ENCODE results near the gene SLC39A1. TPM values are rescaled to one million over a fixed set of nuclear protein-coding genes. Genes with fewer than 3 reads are reported as not detected.
"Not testable (repeated sequence)": the region's sequence is repeated elsewhere in the genome, so short reads cannot be mapped to it uniquely, and the experiment has no call there.

The SLC39A1 gene
- total and polyA plus RNA-seq, 2 donors (not counting 3 experiments of a cell fraction or from before 2014, with no cell fraction given): 75.8 to 98.0 TPM

- no peak for TF ChIP-seq MAX (IDR thresholded peaks at IDR 0.05; ENCODE audit: insufficient read depth, insufficient read length)
- no peak for TF ChIP-seq MYC (IDR thresholded peaks at IDR 0.05; ENCODE audit: low read depth, low read length)
- TF ChIP-seq JUN (IDR thresholded peaks at IDR 0.05; ENCODE audit: borderline replicate concordance, insufficient read depth, insufficient read length, low read depth): no peak
- TF ChIP-seq CTCF (IDR thresholded peaks at IDR 0.05; ENCODE audit: extremely low read depth in 1 of 2, insufficient read depth in 1 of 2, low read depth in 1 of 2, low read length in 2 of 2): no peak
- TF ChIP-seq GATA2 (IDR thresholded peaks at IDR 0.05; ENCODE audit: insufficient read depth, insufficient read length, low read depth, low read length): no peak
- TF ChIP-seq POLR2A (IDR thresholded peaks at IDR 0.05; ENCODE audit: low read depth, low read length): no peak
- TF ChIP-seq POLR2AphosphoS5 (IDR thresholded peaks at IDR 0.05; ENCODE audit: insufficient read depth, low read depth, low read length): no peak
- no peak for TF ChIP-seq EZH2 (IDR thresholded peaks at IDR 0.05; ENCODE audit: borderline replicate concordance, low read depth, low read length, severe bottlenecking)
- no peak for TF ChIP-seq FOS (IDR thresholded peaks at IDR 0.05; ENCODE audit: borderline replicate concordance, insufficient read depth, low read length)
- Histone ChIP-seq H3K36me3 (ENCODE audit: control insufficient read depth in 2 of 2, extremely low read depth in 1 of 2, insufficient read depth in 2 of 2, low read length in 2 of 2) (no peaks in the 10 kb centered on the region), H3K9ac (replicated peaks; ENCODE audit: extremely low read depth, insufficient read depth, low read length) (no peak overlapping the region), H3K9me3 (replicated peaks; ENCODE audit: control insufficient read depth, insufficient read depth, low read length) (no peaks in the 10 kb centered on the region), H3K4me3 (replicated peaks in 1 of 3; ENCODE audit: insufficient read depth in 1 of 3, low read depth in 1 of 3, low read length in 3 of 3) (no peak overlapping the region), H3K4me2 (ENCODE audit: insufficient read depth, low read length) (no peak overlapping the region), H3K27ac (ENCODE audit: insufficient read depth, low read depth, low read length) (no peak overlapping the region), H3K4me1 (ENCODE audit: control insufficient read depth, extremely low read depth, insufficient read depth, low read length) (no peaks in the 10 kb centered on the region), H2AFZ (ENCODE audit: low read depth, low read length) (no peak overlapping the region), H3K79me2 (ENCODE audit: control insufficient read depth, insufficient read depth, low read length) (no peaks in the 10 kb centered on the region), H3K27me3 (ENCODE audit: control insufficient read depth in 2 of 2, insufficient read depth in 2 of 2, low read length in 2 of 2) (no peaks in the 10 kb centered on the region), H4K20me1 (replicated peaks; ENCODE audit: control insufficient read depth, extremely low read depth, insufficient read depth, low read length) (no peaks in the 10 kb centered on the region), H3K9me1 (replicated peaks; ENCODE audit: control insufficient read depth, extremely low read depth, insufficient read depth, low read length) (no peaks in the 10 kb centered on the region)
- FAIRE-seq: no peak
- BruUV-seq (replicated peaks): no TSS peak
- ChIA-PET CTCF (no interaction called here), POLR2A (interaction anchor here (2.1 kb wide), 1 partner anchor 10 kb away, joined by 6 read pairs; the partner anchor contains the start of gene RPS27)
- dilution Hi-C loops (cut with MboI; ENCODE audit: extremely low pct_ligation_motif_present, low sequenced_read_pairs): no loop called here
- intact Hi-C loops (cut with micrococcal nuclease): no loop called here
- no peak for DNase-seq (ENCODE audit: low read depth, low spot score)
Measured at GRCh38 chr1:154000420-154000819, 37.1 kb upstream of the SLC39A1 start.

GRCh38 chr1:153996882-153997281 lies 33.5 kb upstream of the SLC39A1 start:
- H3K79me2 ChIP-seq (ENCODE audit: control insufficient read depth, insufficient read depth, low read length); H3K4me2 ChIP-seq (ENCODE audit: insufficient read depth, low read length); H3K9ac ChIP-seq (replicated peaks; ENCODE audit: extremely low read depth, insufficient read depth, low read length); POLR2A ChIA-PET; H3K9me3 ChIP-seq (replicated peaks; ENCODE audit: control insufficient read depth, insufficient read depth, low read length); H3K36me3 ChIP-seq (ENCODE audit: control insufficient read depth in 2 of 2, extremely low read depth in 1 of 2, insufficient read depth in 2 of 2, low read length in 2 of 2); H4K20me1 ChIP-seq (replicated peaks; ENCODE audit: control insufficient read depth, extremely low read depth, insufficient read depth, low read length); CTCF ChIA-PET; H2AFZ ChIP-seq (ENCODE audit: low read depth, low read length); H3K27ac ChIP-seq (ENCODE audit: insufficient read depth, low read depth, low read length); BruUV-seq (replicated peaks); H3K9me1 ChIP-seq (replicated peaks; ENCODE audit: control insufficient read depth, extremely low read depth, insufficient read depth, low read length); dilution Hi-C loops (cut with MboI; ENCODE audit: extremely low pct_ligation_motif_present, low sequenced_read_pairs); H3K27me3 ChIP-seq (ENCODE audit: control insufficient read depth in 2 of 2, insufficient read depth in 2 of 2, low read length in 2 of 2); FAIRE-seq; H3K4me3 ChIP-seq (replicated peaks in 1 of 3; ENCODE audit: insufficient read depth in 1 of 3, low read depth in 1 of 3, low read length in 3 of 3); DNase-seq (ENCODE audit: low read depth, low spot score): not testable (repeated sequence)
- H3K4me1 ChIP-seq (ENCODE audit: control insufficient read depth, extremely low read depth, insufficient read depth, low read length): peaks cover 10% of the 10 kb centered on the region
- intact Hi-C loops (cut with micrococcal nuclease): loop anchor here (10.0 kb wide), 1 partner anchor 158 kb away; the partner anchor contains the start of gene NUP210L
